Loucy (cell line): ENCODE results near the gene TMEM134.

ENCODE experiments used
- EZH2phosphoT487 ChIP-seq: fragments of 200-600 bp; IDR thresholded peaks from 2 replicates; pipeline ENCODE4 v1.6.1; 2018; ENCODE audit warnings: antibody characterized with exemption, mild to moderate bottlenecking, moderate library complexity, borderline replicate concordance
- TF ChIP-seq, protein P1 (sequence below): fragments of 200-600 bp; sonication (generic); conservative IDR thresholded peaks from 2 replicates; pipeline ENCODE4 v1.5.1; 2014; ENCODE audit warnings: mild to moderate bottlenecking, antibody characterized with exemption, low read length

DNA sequence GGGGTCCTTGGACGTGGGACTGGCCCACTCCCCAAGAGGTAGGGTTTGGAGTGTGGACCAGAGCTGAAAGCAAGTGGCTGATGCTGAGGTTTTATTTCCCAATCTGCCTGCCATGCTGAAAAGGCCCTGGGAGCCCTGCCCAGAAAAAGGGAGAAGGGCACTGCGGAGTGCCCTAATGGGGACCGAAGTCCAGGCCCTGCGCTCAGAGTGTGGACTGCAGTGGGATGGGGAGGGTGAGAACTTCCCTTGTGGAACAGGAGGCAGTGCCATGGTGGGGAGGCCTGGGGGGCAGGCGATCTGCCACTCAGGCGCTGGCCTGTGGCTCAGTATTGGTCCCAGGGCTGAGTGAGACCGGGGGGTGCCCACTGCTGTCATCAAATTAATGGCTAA is 20.8 kb downstream of the TMEM134 start:
- TF ChIP-seq, protein P1, sequence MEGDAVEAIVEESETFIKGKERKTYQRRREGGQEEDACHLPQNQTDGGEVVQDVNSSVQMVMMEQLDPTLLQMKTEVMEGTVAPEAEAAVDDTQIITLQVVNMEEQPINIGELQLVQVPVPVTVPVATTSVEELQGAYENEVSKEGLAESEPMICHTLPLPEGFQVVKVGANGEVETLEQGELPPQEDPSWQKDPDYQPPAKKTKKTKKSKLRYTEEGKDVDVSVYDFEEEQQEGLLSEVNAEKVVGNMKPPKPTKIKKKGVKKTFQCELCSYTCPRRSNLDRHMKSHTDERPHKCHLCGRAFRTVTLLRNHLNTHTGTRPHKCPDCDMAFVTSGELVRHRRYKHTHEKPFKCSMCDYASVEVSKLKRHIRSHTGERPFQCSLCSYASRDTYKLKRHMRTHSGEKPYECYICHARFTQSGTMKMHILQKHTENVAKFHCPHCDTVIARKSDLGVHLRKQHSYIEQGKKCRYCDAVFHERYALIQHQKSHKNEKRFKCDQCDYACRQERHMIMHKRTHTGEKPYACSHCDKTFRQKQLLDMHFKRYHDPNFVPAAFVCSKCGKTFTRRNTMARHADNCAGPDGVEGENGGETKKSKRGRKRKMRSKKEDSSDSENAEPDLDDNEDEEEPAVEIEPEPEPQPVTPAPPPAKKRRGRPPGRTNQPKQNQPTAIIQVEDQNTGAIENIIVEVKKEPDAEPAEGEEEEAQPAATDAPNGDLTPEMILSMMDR = no peak
- TF ChIP-seq EZH2phosphoT487 = no peak
